CD4-positive, alpha-beta T cell treated with Interferon alpha-2 for 1 hour (primary cell): ENCODE results near the gene SPEM2.

ENCODE experiments used
- DNase-seq, 2 donors: peaks; one replicate each; pipeline ENCODE4 v3.0.0-alpha.2; 2020 to 2022

Gene SPEM2

GRCh38 chr17:7423679-7424078, 1.7 kb upstream of the SPEM2 start:
- no peak for DNase-seq

- no peak for DNase-seq
Measured at GRCh38 chr17:7425756-7426155, 340 bp downstream of the SPEM2 start.

- DNase-seq: no peak
Measured at GRCh38 chr17:7426203-7426863, 917 bp downstream of the SPEM2 start.

GRCh38 chr17:7426896-7427489, 1.6 kb downstream of the SPEM2 start:
- no peak for DNase-seq

GRCh38 chr17:7427549-7427948, 2.1 kb downstream of the SPEM2 start:
- DNase-seq: no peak

GRCh38 chr17:7428557-7428956, 3.1 kb downstream of the SPEM2 start, which contains the start of gene SPEM3:
SPEM3 (plus strand) TSS chr17:7428857; CDS start chr17:7428903, 46 bp downstream.
- no peak for DNase-seq

GRCh38 chr17:7429722-7430121, 4.3 kb downstream of the SPEM2 start:
- DNase-seq: no peak

- no peak for DNase-seq
Measured at GRCh38 chr17:7431231-7431630, 5.8 kb downstream of the SPEM2 start.

- no peak for DNase-seq
Measured at GRCh38 chr17:7432296-7432695, 6.9 kb downstream of the SPEM2 start.

- DNase-seq: peak in 1 of 2 donors; percentile 44
Measured at GRCh38 chr17:7435676-7436555, 10.5 kb downstream of the SPEM2 start.

- DNase-seq: peak; percentile 82 to 88
Measured at GRCh38 chr17:7436556-7437368, 11.3 kb downstream of the SPEM2 start.

- DNase-seq: no peak
Measured at GRCh38 chr17:7437369-7437863, 12.0 kb downstream of the SPEM2 start.

GRCh38 chr17:7437950-7438614, 12.7 kb downstream of the SPEM2 start:
- DNase-seq: peak; percentile 61 to 71

- no peak for DNase-seq
Measured at GRCh38 chr17:7438656-7439460, 13.4 kb downstream of the SPEM2 start.

- DNase-seq: no peak
Measured at GRCh38 chr17:7439462-7440112, 14.2 kb downstream of the SPEM2 start, which contains the start of gene FGF11. FGF11 (plus strand) TSS chr17:7439512; CDS start chr17:7439621, 109 bp downstream.

GRCh38 chr17:7440113-7440833, 14.9 kb downstream of the SPEM2 start:
- peak in 1 of 2 donors; percentile 31 for DNase-seq

GRCh38 chr17:7440834-7441195, 15.4 kb downstream of the SPEM2 start:
- DNase-seq: no peak

- DNase-seq: no peak
Measured at GRCh38 chr17:7441266-7441665, 15.8 kb downstream of the SPEM2 start.

- no peak for DNase-seq
Measured at GRCh38 chr17:7442142-7442541, 16.7 kb downstream of the SPEM2 start.
